NB4 (cell line): ENCODE measurements around the gene DBNL.

Experiments
- TF ChIP-seq, protein P1 (sequence below): IDR thresholded peaks from one replicate; pipeline ENCODE4 v1.5.1; 2012; ENCODE audit warnings: low read depth, low read length
- TF ChIP-seq, protein P2 (sequence below): IDR thresholded peaks from 2 replicates; pipeline ENCODE4 v1.6.1; 2011; ENCODE audit warnings: low read depth, low read length

- TF ChIP-seq, protein P1, sequence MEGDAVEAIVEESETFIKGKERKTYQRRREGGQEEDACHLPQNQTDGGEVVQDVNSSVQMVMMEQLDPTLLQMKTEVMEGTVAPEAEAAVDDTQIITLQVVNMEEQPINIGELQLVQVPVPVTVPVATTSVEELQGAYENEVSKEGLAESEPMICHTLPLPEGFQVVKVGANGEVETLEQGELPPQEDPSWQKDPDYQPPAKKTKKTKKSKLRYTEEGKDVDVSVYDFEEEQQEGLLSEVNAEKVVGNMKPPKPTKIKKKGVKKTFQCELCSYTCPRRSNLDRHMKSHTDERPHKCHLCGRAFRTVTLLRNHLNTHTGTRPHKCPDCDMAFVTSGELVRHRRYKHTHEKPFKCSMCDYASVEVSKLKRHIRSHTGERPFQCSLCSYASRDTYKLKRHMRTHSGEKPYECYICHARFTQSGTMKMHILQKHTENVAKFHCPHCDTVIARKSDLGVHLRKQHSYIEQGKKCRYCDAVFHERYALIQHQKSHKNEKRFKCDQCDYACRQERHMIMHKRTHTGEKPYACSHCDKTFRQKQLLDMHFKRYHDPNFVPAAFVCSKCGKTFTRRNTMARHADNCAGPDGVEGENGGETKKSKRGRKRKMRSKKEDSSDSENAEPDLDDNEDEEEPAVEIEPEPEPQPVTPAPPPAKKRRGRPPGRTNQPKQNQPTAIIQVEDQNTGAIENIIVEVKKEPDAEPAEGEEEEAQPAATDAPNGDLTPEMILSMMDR, result no peak
- TF ChIP-seq, protein P2, sequence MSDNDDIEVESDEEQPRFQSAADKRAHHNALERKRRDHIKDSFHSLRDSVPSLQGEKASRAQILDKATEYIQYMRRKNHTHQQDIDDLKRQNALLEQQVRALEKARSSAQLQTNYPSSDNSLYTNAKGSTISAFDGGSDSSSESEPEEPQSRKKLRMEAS, result no peak
Observed at GRCh38 chr7:44066111-44066460, 21.6 kb downstream of the DBNL start.
